B cell (primary cell): ENCODE results near the gene EBPL. TPM values are rescaled to one million over a fixed set of nuclear protein-coding genes. Genes with fewer than 3 reads are reported as not detected.

Experiments
- ATAC-seq: fragments of 200-7000 bp; cut with Tn5 transposase; one replicate; pipeline ENCODE4 v1.10.0; 2021; ENCODE audit warnings: low read depth, mild to moderate bottlenecking, moderate number of reproducible peaks, moderate library complexity
- CTCF ChIA-PET: fragments of 350-600 bp; sonication (Branson Sonifier 250); formaldehyde crosslinking; loops from one replicate; lab custom pipeline; 2021; ENCODE audit warnings: antibody characterized with exemption, inconsistent platforms; lab: Charles Lee
- POLR2A ChIA-PET: fragments of 350-600 bp; sonication (Branson Sonifier 250); formaldehyde crosslinking; loops from one replicate; lab custom pipeline; 2021; ENCODE audit warnings: antibody characterized with exemption; lab: Charles Lee
- DNase-seq: peaks from one replicate; pipeline ENCODE4 v3.0.0; 2013
- H2AFZ ChIP-seq: 2 replicates; pipeline ENCODE4 v1.6.1; 2012; ENCODE audit warnings: mild to moderate bottlenecking, low read depth, low read length; ENCODE audit not compliant: insufficient read depth, poor library complexity, severe bottlenecking
- H3K27ac ChIP-seq, 2 donors: 1 replicate in 1 of 2; 2 replicates in 1 of 2; pipeline ENCODE4 v1.5.1; 2012 to 2013; ENCODE audit warnings: low read length in 2 of 2, mild to moderate bottlenecking in 2 of 2, moderate library complexity in 1 of 2
- H3K27me3 ChIP-seq, 4 experiments: fragments of 200-600 bp in 1 of 4; sonication (generic) in 1 of 4; replicated peaks in 1 of 4; 1 replicate in 2 of 4; 2 replicates in 2 of 4; pipeline versions ENCODE4 v1.6.1 to v1.7.0; 2013 to 2016; ENCODE audit warnings: low read length in 3 of 4, mild to moderate bottlenecking in 2 of 4, mixed read lengths in 1 of 4, moderate library complexity in 1 of 4; ENCODE audit not compliant: insufficient read depth in 4 of 4, control insufficient read depth in 3 of 4; ENCODE audit errors: control extremely low read depth in 1 of 4
- H3K36me3 ChIP-seq, 2 experiments: replicated peaks in 1 of 2; 1 replicate in 1 of 2; 2 replicates in 1 of 2; pipeline versions ENCODE4 v1.6.1 to v1.7.1; 2013; ENCODE audit warnings: low read length in 1 of 2; ENCODE audit not compliant: insufficient read depth in 2 of 2, control insufficient read depth in 1 of 2; ENCODE audit errors: control extremely low read depth in 1 of 2, extremely low read depth in 1 of 2
- H3K4me1 ChIP-seq, 2 donors: fragments of 200-600 bp in 1 of 2; sonication (generic) in 1 of 2; 1 replicate in 1 of 2; 2 replicates in 1 of 2; pipeline versions ENCODE4 v1.5.1 to v1.6.1; 2013 to 2017; ENCODE audit warnings: low read length in 2 of 2; ENCODE audit not compliant: control insufficient read depth in 2 of 2, insufficient read depth in 2 of 2
- H3K4me2 ChIP-seq: replicated peaks from 2 replicates; pipeline ENCODE3; 2012; ENCODE audit warnings: mild to moderate bottlenecking, low read depth, low read length; ENCODE audit not compliant: poor library complexity, severe bottlenecking
- H3K4me3 ChIP-seq, 5 experiments: fragments of 200-600 bp in 1 of 5; sonication (generic) in 1 of 5; 1 replicate in 3 of 5; 2 replicates in 2 of 5; pipeline versions ENCODE4 v1.5.1 to v1.7.0; 2011 to 2016; ENCODE audit warnings: low read length in 4 of 5, mild to moderate bottlenecking in 4 of 5, low read depth in 2 of 5, control low read depth in 1 of 5, moderate library complexity in 1 of 5; ENCODE audit not compliant: insufficient read depth in 1 of 5; ENCODE audit errors: control extremely low read depth in 1 of 5, extremely low read depth in 1 of 5
- H3K79me2 ChIP-seq: fragments of 200-600 bp; sonication (generic); one replicate; pipeline ENCODE4 v1.6.0; 2016; ENCODE audit warnings: low read length; ENCODE audit not compliant: control insufficient read depth, insufficient read depth
- H3K9ac ChIP-seq: fragments of 200-600 bp; sonication (generic); 2 replicates; pipeline ENCODE4 v1.6.1; 2017; ENCODE audit warnings: mild to moderate bottlenecking, low read length, moderate library complexity
- H3K9me3 ChIP-seq, 3 donors: one replicate each; pipeline versions ENCODE4 v1.6.1 to v1.7.1; 2013; ENCODE audit warnings: low read length in 2 of 3; ENCODE audit not compliant: control insufficient read depth in 2 of 3, insufficient read depth in 1 of 3; ENCODE audit errors: control extremely low read depth in 1 of 3
- H4K20me1 ChIP-seq: 2 replicates; pipeline ENCODE4 v1.6.0; 2012; ENCODE audit warnings: mild to moderate bottlenecking, low read length; ENCODE audit not compliant: insufficient read depth, control insufficient read depth, poor library complexity, severe bottlenecking
- H3K27ac Mint-ChIP-seq: one replicate; pipeline ENCODE4 v1.8.0; 2021; ENCODE audit warnings: mixed read lengths
- H3K27me3 Mint-ChIP-seq: one replicate; pipeline ENCODE4 v1.8.0; 2021; ENCODE audit warnings: mixed read lengths
- H3K4me1 Mint-ChIP-seq: one replicate; pipeline ENCODE4 v1.8.0; 2021; ENCODE audit warnings: mixed read lengths
- H3K4me3 Mint-ChIP-seq: one replicate; pipeline ENCODE4 v1.8.0; 2021; ENCODE audit warnings: mixed read lengths
- H3K9me3 Mint-ChIP-seq: one replicate; pipeline ENCODE4 v1.8.0; 2022; ENCODE audit warnings: mixed read lengths; ENCODE audit not compliant: insufficient read depth
- CTCF ChIP-seq: fragments of 200-600 bp; IDR thresholded peaks from one replicate; pipeline ENCODE4 v1.8.0; 2022; ENCODE audit warnings: antibody characterized with exemption, mild to moderate bottlenecking
- EZH2 ChIP-seq: IDR thresholded peaks from 2 replicates; pipeline ENCODE4 v1.6.1; 2012; ENCODE audit warnings: borderline replicate concordance, low read depth, mild to moderate bottlenecking, moderate library complexity, low read length; ENCODE audit not compliant: insufficient read depth, poor library complexity, severe bottlenecking
- WGBS: methylation state at CpG from one replicate; pipeline ENCODE4 v1.1.5; 2013; ENCODE audit warnings: missing lambda C conversion rate; ENCODE audit not compliant: insufficient coverage; 5-methylcytosine and 5-hydroxymethylcytosine counted together
- intact Hi-C: fragments of 100-400 bp; cut with micrococcal nuclease; formaldehyde crosslinking; loops from one replicate; pipeline ENCODE4 v1.10.0; 2022
- polyA plus RNA-seq: library from polyadenylated mRNA; depleted of rRNA; stranded (reverse); fragments of >200 nt; gene quantifications from 2 replicates; pipeline ENCODE4 v1.2.3, GENCODE V29; 2012
- total RNA-seq, 2 donors: library from RNA; stranded (reverse); fragments of 120-200 nt in 1 of 2; gene quantifications; 1 replicate in 1 of 2; 2 replicates in 1 of 2; pipeline versions ENCODE4 v1.2.3 to v1.2.4, GENCODE V29; 2013 to 2022

The EBPL gene
- total and polyA plus RNA-seq, 2 donors (not counting 1 experiment from before 2014, with no cell fraction given) = 16.0 to 20.1 TPM

- H3K27ac ChIP-seq = no peak overlapping the region
- no peaks in the 10 kb centered on the region for H3K27me3 ChIP-seq
- no peak overlapping the region for H3K4me3 ChIP-seq
- DNase-seq = no peak
- no peak for TF ChIP-seq CTCF
- TF ChIP-seq EZH2 = no peak
- no peak overlapping the region for H3K4me3 Mint-ChIP-seq
- ATAC-seq = no peak
- no peaks in the 10 kb centered on the region for H3K9me3 ChIP-seq
- peaks cover 18% of the 10 kb centered on the region for H3K4me1 Mint-ChIP-seq
- H3K36me3 ChIP-seq = no peaks in the 10 kb centered on the region
- ChIA-PET CTCF (interaction anchor here (1.0 kb wide), 1 partner anchor 11 kb away, joined by 3 read pairs; no protein-coding TSS in a partner anchor), POLR2A (no interaction called here)
- H2AFZ ChIP-seq = no peak overlapping the region
- H3K9ac ChIP-seq = no peak overlapping the region
- no peaks in the 10 kb centered on the region for H3K27me3 Mint-ChIP-seq
- peaks cover 13% of the 10 kb centered on the region for H3K79me2 ChIP-seq
- H3K4me1 ChIP-seq = peaks cover 7% of the 10 kb centered on the region in 2 donors
- no peak overlapping the region for H3K4me2 ChIP-seq
- intact Hi-C loops = no loop called here
- H4K20me1 ChIP-seq = no peaks in the 10 kb centered on the region
- WGBS = 94% methylated on average over 40 of the region's 48 CpGs
- H3K27ac Mint-ChIP-seq = no peak overlapping the region
- no peaks in the 10 kb centered on the region for H3K9me3 Mint-ChIP-seq
Measured at GRCh38 chr13:49678191-49678914, 12.9 kb downstream of the EBPL start.

- no peak overlapping the region for H2AFZ ChIP-seq
- H3K79me2 ChIP-seq = peaks cover 15% of the 10 kb centered on the region
- CTCF ChIA-PET = no interaction called here
- H3K9ac ChIP-seq = no peak overlapping the region
- no peak for ATAC-seq
- H4K20me1 ChIP-seq = no peaks in the 10 kb centered on the region
- Mint-ChIP-seq H3K4me3 (no peak overlapping the region), H3K27me3 (no peaks in the 10 kb centered on the region), H3K9me3 (no peaks in the 10 kb centered on the region), H3K27ac (no peak overlapping the region), H3K4me1 (peaks cover 16% of the 10 kb centered on the region)
- POLR2A ChIA-PET = interaction anchor here (0.5 to 0.6 kb wide), 2 partner anchors 161 to 169 kb away, joined by 3 to 8 read pairs; no protein-coding TSS in a partner anchor
- no peaks in the 10 kb centered on the region for H3K9me3 ChIP-seq
- 100% methylated on average over 1 of the region's 6 CpGs for WGBS
- H3K36me3 ChIP-seq = no peaks in the 10 kb centered on the region
- no peak for TF ChIP-seq CTCF
- TF ChIP-seq EZH2 = no peak
- no peak overlapping the region for H3K4me2 ChIP-seq
- DNase-seq = no peak
- no peak overlapping the region for H3K27ac ChIP-seq
- intact Hi-C loops = no loop called here
- no peaks in the 10 kb centered on the region for H3K27me3 ChIP-seq
- no peak overlapping the region for H3K4me3 ChIP-seq
- H3K4me1 ChIP-seq = peaks cover 7% of the 10 kb centered on the region in 2 donors
Measured at GRCh38 chr13:49676581-49677298, 14.5 kb downstream of the EBPL start.
